Measurements from ENCODE around the gene ZFPM1.
"Not testable (repeated sequence)": the region's sequence is repeated elsewhere in the genome, so short reads cannot be mapped to it uniquely, and the experiment has no call there.

Gene ZFPM1

GRCh38 chr16:88453217-88453531 lies at the start of gene ZFPM1:
Gene ZFPM1, plus strand, starts transcription at chr16:88453280. Its CDS starts 359 bp downstream, at chr16:88453639.
- no peak for DNase-seq

DNA sequence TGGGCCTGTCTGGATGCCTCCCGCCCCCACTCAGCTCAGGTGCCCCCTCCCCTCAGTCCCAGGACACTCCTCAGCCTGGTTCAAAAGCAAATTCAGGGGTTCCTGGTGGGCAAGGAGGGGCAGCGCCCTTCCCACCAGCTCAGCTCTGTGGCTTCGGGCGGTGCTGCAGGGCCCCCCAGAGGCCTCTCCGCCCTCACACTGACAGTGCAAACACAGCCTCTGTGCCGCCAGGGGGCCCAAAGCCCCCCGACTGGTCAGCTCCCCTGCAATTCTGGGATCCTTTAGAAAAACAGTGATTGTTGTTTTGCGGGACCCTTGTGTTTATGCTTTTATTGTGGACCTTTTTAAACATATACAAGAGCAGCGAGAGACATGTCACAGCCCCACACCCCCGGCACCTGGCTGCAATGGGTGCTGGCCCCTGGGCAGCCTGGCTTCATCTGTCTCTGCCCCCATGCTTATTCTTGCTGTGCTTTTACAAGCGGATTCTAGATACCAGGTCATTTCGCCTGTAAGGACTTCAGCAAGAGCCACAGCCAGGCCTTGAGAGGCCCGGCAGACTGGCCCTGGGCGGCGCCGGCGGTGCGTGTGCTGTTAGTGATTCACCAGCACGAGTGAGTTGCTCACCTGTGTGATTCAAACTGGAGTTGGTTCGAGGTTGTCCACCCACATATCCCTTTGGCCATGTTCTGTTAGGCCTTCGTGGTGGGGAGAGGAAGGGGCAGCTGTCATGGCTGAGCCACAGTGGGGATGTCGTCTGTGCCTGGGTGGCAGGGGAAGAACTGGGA lies 49.1 kb upstream of the ZFPM1 start:
- no peak for DNase-seq

- DNase-seq = no peak
Measured at GRCh38 chr16:88404769-88405168, 48.3 kb upstream of the ZFPM1 start.

DNA sequence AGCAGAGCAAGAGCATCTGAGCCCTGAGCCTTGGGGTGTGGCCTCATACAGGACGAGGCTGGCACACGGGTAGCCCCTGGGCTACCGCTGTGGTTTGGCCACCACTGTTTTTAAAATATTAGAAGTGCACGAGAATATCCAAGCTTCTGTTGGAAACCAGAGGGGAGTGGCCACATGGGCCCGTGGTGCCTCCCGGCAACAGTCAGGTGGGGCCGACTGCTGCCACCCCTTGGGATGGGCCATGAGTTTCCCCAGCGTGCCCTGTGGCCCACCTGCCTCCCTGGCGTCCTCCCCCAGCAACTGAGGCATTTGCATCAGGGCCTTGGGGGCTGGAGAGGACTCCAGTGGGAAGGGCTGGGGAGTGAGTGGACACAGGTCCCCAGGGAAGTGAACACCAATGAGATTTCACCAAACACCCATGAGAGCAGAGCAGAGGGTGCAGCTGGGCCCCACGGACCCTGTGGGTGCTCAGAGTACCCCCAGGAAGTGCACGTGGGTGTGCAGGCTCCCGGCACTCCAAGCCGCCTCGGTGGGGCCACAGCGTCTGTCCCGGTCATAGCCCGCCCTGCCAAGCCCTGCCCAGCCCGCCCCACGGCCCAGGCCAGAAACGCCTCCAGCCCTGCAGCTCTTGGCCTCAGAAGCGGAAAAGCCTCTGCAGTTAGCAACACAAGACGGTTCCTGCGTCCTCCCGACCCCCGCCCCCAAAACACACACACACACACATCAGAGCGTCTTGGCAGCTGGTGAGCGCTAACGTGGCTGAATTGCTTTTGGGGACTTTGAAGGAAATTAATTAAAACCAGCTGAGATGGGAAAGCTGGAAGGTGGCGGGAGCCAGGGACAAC lies 47.6 kb upstream of the ZFPM1 start:
- DNase-seq = no peak

DNA sequence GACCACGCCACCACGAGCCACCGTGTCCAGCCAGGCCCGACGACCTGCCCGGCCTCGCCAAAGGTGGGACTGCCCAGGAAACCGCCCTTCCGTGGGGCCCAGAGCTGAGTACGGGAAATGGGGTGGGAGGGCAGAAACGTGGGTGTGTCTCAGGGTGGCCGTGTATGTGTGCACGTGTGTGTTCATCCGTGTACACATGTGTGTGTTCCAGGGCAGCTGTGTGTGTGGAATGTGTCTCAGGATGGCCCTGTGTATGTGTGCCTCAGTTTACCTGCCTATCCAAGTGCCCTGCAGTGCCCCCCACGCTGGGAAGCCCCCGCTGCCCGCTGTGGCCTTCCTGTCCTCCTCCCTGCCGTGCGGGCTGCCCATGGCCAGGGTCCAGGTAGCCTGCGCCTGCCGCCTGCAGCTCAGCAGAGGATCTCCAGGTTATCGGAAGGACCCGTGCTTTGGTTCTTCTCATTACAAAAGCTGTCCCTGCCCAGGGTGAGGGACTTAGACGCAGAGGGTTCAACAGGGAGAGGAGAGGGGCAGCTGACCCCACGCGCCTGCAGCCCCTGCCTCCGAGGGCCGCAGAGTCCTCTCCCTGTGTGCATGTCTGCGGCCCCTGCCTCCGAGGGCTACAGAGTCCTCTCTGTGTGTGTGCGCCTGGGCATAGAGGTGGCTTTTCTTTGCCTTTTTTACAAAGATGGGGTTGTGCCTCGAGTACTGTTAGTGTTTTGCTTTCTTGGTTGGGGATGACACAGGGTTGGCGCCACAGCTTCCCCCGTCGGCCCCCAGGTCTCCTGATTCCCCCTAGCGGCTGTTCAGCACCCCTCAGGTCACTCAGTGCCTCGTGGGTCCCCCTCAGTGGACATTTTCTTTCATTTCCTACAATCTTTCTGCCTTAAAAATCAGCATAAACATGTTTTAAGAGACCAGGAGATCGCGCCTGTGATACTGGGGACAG lies 46.7 kb upstream of the ZFPM1 start:
- DNase-seq = no peak

DNA sequence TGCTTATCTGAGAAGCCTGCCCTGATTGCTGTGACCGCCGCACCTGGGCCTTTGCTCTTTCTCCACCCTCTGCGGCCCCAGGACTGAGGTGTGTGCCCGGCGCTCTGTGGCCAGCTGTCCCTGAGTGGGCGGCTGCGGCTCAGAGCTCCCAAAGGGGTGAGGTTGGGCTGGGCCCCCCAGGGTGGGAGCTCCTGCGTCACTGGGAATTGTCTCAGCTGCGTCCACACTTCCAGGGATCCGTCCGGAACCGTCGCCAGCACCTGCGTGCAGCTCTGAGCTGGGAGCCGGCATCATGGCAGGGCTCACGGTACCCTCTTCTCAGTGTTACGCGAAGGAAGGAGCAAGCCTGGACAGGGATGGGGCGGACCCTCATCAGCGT lies 46.0 kb upstream of the ZFPM1 start:
- DNase-seq = no peak

DNA sequence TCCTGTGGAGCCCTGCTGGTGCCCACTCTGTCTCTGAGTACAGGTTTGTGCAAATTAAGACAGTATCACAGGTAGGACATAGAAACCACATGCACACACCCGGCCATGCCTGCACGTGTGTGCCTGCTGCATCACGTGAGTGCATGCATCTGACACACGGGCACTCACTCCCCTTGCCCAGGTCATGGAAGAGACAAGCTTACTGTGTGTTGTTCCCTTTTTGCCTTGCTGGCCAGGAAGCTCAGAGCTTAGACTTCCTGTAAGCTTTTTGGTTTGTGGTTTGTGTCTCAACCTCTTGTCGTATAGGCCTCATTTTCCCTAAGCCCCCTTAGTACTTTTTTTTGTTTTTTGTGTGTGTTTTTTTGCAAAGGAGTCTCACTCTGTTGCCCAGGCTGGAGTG lies 45.3 kb upstream of the ZFPM1 start:
- no peak for DNase-seq

GRCh38 chr16:88408561-88409142 lies 44.4 kb upstream of the ZFPM1 start:
- DNase-seq = no peak

- no peak for DNase-seq
Measured at GRCh38 chr16:88409296-88410065, 43.6 kb upstream of the ZFPM1 start.

GRCh38 chr16:88410297-88410968 lies 42.6 kb upstream of the ZFPM1 start:
- DNase-seq = not testable (repeated sequence)

DNA sequence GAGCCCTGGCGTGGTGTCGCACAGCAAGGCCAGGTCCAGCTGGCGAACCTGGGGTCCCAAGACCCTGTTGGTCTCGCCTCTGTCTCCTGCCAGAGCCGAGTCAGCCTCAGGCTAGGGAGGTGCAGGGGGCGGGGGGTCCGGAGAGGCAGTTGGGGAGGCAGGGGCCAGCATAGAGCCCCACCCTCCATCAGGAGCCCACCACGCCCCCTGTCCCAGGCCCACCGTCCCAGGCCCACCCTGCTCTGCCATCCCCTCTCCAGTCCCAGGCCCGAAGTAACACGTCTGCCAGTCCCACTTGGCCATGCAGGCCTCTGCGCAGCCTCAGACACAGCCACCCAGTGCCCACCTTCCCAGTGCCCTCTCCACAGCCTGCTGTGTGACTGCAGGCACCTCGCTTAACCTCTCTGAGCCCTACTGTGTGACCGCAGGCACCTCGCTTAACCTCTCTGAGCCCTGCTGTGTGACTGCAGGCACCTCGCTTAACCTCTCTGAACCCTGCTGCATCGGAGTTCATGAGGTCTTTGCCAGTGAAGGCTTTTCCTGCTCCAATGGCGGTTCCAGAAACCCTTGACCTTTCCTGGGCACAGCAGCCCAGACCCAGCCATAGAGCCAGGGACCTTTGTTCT lies 41.0 kb upstream of the ZFPM1 start:
- DNase-seq = no peak

DNA sequence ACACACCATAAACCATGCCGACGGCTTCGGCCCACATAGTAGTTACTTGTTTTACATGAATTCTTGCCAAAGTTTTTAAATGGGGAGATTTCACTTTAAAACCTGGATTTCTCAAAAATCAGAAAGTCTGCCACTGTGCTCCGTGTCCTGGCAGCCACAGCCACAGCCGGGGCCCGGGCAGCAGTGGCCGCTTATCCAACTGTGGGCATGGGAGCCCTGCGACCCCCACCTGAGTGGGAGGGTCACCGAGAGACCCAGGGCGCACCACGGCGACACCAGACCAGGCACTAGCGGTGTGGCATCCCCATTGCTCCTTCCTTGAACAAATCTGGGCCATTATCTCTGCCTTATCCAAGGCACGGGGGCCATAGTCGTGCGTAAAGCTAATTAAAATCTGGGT lies 40.3 kb upstream of the ZFPM1 start:
- no peak for DNase-seq

GRCh38 chr16:88413231-88413630 lies 39.8 kb upstream of the ZFPM1 start:
- DNase-seq = no peak

DNA sequence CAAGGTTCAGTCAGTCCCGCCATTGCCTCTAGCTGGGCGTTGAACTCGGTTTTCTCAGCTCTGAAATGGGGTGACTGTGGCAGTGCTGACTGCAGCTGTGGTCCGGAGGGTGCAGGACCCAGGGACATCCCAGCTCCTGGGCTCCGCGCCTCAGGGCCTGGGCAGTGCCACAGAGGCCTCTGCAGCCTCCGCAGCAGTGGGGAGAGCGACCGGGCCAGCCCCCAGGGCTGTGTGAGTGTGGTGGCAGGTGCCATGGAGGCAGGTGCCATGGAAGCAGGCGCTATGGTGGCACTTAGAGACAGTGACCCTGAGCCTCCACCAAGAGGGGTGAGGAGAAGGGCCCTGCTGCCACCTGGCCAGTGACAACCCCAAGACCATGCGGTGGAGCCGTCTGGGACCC lies 39.4 kb upstream of the ZFPM1 start:
- DNase-seq = no peak

DNA sequence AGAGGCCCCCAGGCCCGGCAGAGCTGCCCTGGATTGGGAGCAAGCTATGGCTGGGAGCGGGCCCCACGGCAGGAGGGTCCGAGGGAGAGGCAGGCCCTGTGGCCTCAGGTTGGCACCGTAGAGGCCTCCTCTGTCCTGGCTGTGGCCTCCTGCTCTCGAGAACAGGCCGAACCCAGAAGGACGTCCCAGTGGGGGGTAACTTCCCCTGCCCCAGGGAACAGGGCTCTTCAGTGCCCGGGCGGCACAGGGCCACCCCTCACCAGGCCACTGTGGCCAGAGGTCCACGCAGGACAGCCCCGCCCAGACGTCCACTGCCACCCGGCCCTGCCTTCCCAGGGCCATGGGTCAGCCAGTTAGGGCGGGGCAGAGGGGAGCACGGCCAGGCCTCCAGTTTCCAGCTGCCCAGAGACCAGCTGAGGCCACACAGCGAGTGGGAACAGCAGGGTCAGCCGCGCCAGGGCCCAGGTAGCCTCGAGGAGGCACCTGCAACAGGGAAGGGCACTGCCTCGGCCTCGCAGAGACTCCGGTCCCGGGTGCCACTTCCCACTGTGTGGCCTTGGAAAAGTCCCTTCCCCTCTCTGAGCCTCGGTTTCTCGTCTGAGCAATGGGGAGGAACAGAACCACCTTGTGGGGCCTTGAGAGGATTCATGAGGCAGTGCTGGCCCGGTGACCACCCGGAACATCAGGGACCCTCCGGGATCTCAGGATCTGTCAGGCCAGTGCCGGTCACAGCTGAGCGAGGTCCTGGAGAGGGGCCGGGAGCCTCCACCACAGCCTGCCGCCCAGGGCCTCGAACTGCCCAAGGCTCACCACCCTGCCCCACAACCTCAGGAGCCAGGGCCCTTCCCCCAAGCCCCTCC lies 38.3 kb upstream of the ZFPM1 start:
- DNase-seq = no peak

GRCh38 chr16:88415381-88415705 lies 37.7 kb upstream of the ZFPM1 start:
- DNase-seq = no peak

DNA sequence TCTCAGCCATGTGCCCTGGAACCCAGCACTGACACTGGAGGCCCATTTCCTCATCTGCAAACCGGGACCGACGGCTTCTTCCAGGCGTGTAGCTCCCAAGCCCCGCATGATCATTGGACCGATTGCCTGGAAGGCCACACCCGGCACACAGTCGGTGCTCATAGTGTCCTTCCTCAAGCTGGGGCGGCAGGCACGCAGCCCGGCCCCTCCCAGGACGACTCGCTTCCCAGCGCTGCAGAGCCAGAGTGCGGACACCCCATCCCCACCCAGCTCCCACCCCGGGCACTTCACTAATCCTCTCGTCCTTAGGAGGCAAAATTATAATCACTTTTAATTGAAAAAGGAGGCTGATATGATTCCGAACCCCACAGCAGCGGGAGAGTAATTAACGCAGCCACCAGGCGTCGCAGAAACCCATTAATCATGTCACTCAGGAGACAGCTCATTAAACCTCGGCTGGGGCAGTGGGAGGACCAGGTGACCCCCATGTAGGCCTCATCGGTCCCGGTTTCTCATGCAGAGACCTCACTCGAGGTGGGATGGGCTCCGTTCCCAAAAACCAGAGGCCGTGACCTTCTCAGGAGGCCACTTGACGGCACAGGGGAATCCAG lies 37.3 kb upstream of the ZFPM1 start:
- DNase-seq = no peak

- DNase-seq = no peak
Measured at GRCh38 chr16:88416686-88417085, 36.4 kb upstream of the ZFPM1 start.

GRCh38 chr16:88417684-88418476 lies 35.2 kb upstream of the ZFPM1 start:
- no peak for DNase-seq
